ENCODE data around the gene BTBD9.

Gene BTBD9

DNA sequence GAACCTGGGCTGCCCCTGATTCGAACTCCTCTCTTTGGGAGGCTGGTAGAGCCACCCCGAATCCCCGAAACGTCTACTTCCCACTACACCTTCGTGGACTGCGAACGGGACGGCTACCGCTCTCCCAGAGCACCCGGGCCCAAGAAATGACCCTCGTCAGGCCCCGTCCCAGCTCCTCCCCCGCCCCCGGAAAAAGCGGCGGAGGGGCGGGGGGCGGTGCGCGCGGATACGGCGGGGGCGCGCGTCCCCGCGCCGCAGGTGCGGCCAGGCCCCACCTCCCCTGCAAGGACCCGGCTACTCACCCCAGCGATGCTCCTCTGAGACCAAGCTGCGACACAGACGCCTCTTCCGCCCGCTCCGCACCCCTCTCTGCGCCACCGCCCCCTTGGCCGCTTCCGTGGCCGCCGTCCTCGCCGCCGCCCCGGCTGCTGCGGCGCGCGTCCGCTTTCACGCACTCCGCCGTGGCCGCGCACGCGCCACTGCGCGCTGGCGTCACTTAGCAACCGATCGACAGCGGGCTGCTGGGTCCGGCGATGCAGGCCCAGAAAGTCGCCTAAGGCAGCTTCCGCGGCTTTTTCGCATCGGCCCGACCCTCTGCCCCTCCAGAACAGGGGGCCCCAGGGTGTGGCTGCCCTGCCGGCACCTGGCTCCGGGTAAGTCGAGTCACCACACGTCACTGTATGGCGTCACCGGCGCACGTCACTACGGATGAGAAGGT is at the start of gene BTBD9:
Gene BTBD9 (minus strand): TSS at position 432 of the 718 bp plus-strand sequence.
- peak; percentile 86 for DNase-seq

DNA sequence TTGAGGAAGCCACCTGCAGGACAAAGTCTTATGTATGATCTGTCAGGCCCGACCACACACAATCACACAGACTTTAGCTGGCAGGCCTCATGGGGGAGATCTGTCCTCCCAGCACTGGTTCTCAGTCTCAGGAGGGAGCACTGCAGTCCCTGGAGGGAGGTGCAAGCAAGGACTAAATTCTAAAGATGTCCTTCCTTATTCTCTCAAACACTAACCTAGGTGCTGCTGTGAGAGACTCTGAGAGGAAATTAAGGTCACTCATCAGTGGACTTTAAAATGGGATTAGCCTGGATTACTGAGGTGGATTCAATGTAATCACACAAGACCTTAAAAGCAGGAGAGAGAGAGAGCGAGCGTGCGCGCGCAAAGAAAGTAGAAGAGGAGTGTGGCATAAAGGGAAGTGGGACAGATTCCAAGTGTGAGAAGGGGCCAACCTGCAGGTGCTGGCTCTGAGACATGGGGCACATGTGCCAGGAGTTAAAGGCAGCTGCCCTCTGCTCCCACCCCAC is 48.9 kb upstream of the BTBD9 start:
- DNase-seq, result no peak

DNA sequence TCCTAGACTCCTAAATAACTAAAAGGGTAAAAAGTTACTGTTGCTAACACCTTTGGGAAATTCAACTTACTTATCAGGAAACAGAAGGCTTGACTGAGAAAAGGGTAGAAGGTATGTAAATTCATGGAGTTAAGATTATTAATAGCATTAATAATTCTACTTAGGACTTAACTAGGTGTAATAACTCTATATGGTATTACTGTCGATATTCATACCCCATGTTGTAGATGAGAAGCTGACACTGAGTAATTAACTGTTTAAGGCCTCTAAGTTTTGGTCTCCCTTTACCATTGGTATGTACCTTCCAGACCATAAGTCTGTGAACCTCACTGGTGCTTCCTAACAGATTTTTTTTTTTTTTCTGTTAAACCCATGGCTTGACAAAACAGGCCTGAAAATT is 47.8 kb upstream of the BTBD9 start:
- DNase-seq, result no peak

DNA sequence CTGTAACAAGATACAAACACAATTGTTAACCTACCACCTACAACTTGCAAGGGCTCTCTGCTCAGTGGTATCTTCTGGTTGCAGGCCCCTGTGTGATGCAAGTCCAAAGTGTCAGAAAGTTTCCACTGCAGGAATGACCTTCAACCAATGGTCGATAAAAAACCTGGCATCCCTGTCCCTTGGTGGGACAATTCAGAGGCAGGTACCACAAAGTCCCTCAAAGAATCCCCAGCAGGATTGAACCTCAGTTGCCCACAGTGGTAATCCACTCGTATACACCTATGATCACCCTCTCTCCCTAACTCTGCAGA is 47.3 kb upstream of the BTBD9 start:
- DNase-seq, result no peak

GRCh38 chr6:38686270-38687042 is 46.7 kb upstream of the BTBD9 start:
- DNase-seq, result no peak

DNA sequence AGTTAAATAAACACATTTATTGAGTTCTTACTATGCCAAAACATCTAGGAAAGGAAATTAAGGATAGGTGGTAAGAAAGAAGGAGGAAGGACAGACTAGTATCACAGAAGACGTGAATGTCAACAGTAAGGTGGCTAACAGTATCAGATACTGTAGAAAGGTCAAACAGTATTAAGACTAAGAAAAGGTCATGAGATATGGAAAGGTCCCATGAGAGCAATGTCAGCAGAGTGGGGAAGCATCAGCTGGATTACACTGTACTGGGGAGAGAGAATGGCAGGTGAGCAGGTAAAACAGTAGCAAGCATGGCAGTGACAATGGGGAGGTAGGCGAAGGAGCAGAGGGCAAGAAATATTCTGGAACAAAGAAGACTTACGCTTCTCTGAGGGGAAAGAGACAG is 45.2 kb upstream of the BTBD9 start:
- DNase-seq, result no peak

DNA sequence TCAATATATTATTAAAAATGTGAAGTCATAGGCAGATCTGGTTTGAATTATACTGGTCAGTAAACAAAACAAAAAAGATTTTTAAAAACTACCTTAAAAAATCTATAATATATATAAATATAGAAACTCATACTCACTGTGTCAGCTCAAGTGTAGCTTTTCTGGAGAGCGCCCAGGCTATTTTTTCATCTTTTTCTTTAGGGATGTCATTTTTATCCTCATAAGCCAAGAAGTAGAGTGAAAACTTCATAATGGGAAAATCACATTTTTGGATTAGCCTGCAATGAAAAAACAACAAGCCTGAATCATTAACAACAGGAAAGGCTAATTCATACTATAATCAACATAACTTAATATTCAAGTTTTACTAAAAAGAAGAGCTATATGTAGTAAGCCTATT is 44.5 kb upstream of the BTBD9 start:
- no peak for DNase-seq

DNA sequence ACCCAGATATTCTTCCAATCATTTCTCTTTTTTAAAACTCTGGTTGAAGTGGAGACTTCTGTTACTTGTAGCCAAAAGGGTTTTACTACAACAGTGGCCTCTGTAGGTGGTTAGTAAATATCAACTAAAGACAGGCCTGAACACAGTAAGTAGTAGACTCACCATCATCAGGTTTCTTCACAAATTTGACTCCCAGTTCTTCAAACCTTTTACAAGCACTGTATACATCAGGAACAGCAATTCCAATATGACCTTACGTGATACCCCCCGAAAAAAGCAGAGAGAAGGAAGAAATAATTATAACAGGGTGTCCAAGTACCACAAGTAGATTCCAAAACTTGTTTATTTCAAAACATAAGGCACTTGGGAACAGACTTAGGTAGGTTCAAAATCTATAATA is 42.1 kb upstream of the BTBD9 start:
- DNase-seq, result no peak

DNA sequence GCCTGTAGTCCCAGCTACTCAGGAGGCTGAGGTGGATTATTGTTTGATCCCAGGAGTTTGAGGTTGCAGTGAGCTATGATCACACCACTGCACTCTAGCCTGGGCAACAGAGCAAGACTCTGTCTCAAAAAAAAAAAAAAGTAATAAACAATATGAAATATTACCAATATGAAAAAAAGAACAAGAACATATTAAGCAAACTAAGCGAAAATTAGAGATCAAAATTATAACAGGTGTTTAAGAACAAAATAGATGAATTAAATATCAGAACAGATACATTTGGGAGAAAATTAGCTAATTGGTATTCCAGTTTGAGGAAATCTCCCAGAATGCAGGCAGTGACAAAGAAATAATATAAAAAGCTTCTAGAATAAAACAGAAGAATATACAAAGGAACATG is 39.9 kb upstream of the BTBD9 start:
- DNase-seq, result no peak

DNA sequence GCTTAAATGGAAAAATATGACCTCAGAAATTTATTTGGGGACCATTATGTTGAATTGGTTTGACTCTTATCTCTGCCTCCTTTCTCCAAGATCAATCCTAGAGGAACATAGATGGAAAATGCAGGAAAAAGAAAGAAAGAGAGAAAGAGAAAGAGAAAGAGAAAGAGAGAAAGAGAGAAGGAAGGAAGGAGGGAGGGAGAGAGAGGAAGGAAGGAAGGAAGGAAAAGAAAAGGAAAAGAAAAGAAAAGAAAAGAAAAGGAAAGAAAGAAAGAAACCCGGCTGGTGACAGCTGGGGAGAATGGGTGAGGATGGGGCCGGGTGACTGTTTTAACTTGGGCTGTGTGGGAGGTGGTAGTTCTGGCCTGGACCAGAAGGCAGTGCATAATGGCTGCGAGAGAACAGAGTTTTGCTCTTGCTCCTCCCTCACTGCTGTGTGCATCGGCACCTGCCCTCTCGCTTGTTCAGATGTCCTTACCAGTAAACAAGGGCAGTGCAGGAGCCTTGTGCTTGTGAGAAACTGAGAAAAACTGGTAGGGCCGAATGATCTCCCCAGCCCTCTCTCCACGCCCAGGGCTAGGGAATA is 38.5 kb upstream of the BTBD9 start:
- no peak for DNase-seq

- DNase-seq, result no peak
Observed at GRCh38 chr6:38676974-38677544, 37.3 kb upstream of the BTBD9 start.

- DNase-seq, result no peak
Observed at GRCh38 chr6:38676236-38676973, 36.7 kb upstream of the BTBD9 start.

GRCh38 chr6:38673397-38674165 is 33.9 kb upstream of the BTBD9 start:
- peak; percentile 19 for DNase-seq

DNA sequence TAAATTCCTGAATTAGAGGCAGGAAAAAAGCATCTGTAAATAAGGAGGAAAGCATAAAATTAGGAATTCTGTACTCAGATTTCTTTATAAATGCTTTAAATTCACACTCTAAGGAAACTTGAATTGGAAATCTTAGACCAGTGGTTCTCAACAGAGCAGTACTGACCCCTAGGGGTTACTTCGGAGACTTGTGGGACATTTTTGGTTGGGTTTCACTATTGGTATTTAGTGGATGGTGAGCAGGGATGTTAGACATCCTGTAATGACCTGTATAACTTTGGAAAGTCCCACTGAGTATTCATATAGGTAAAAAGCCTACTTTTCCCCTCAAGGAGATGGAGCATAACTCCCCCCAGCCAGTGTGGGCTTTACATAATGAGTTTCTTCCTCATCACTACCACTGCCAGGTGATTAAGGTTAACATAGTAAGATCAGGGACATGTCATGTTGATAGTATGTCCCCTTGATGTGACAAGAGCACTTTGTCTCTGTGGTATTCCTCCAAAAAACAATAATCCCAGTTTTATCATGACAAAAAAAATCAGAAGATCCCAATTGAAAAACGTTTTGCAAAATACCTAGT is 32.2 kb upstream of the BTBD9 start:
- peak; percentile 58 for DNase-seq

- no peak for DNase-seq
Observed at GRCh38 chr6:38658418-38659167, 18.9 kb upstream of the BTBD9 start.

DNA sequence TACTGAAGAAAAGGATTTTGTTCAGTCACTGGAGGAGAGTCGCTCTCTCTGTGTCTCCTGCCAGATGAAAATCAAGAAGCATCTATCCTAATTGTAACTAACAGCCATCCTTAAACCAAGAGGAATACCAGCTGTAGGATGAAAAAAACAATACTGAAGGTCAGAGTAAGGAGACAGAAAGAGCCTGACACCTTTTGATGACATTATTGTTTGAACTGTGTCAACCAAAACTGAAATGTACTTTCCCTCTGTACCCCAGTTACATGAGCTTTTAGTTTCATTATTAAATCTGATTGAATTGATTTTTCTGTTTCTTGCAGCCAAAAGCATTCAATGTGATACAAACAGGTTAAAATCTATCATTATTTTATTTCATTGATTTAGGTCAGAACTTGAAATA is 17.2 kb upstream of the BTBD9 start:
- no peak for DNase-seq

GRCh38 chr6:38654263-38654662 is 14.5 kb upstream of the BTBD9 start:
- DNase-seq, result no peak

GRCh38 chr6:38651121-38651784 is 11.5 kb upstream of the BTBD9 start:
- no peak for DNase-seq

DNA sequence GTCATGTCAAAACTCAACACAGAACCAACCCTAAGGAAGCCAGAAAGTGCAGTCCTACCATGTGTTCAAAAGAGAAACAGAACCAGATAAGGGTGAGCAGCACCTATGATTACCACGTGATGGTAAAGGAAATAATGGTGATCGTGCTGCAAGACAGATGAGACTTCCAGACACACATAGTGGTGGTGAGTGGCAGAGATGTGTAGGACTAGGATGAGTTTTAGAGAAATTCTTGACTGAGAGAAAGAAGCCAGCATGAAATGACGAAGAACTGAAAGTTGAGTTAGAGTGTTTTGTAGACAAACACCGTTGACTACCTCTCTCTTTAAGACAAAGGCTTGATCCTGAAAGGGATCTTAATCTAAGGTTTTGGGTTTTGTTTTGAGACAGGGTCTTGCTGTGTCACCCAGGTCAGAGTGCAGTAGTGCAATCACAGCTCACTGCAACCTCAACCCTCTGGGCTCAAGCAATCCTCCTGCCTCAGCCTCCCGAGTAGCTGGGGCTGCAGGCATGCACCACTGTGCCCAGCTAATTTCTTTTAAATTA is 10.6 kb upstream of the BTBD9 start:
- no peak for DNase-seq

DNA sequence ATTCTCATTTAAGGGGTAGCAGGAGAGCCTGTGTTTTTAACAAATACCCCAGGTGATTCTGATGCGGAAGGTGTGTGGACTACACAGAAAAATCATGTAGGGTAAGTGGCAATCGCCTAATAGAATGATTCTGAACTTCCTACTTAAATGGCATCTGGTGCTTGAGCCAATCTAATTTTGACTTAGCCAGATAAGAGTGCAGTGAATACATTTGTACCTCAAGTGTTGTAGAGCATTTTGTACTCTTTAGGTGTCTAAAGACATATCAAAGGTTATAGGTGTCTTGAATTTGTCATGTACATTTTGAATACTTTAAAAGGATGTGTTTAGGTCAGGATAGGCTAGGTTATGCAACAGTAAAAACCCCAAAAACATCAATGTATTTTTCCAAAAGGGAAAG is 10.0 kb upstream of the BTBD9 start:
- no peak for DNase-seq
